Mononuclear cell (primary cell): ENCODE measurements around the gene TUSC2. TPM values are rescaled to one million over a fixed set of nuclear protein-coding genes. Genes with fewer than 3 reads are reported as not detected.
"Not testable (repeated sequence)": the region's sequence is repeated elsewhere in the genome, so short reads cannot be mapped to it uniquely, and the experiment has no call there.

Source experiments
- H3K27me3 ChIP-seq: 2 replicates; pipeline ENCODE4 v1.6.0; 2011; ENCODE audit warnings: low read length, control low read depth; ENCODE audit not compliant: insufficient read depth
- H3K4me1 ChIP-seq: 2 replicates; pipeline ENCODE4 v1.5.1; 2011; ENCODE audit warnings: mild to moderate bottlenecking, low read length, control low read depth; ENCODE audit not compliant: insufficient read depth
- H3K4me3 ChIP-seq: 2 replicates; pipeline ENCODE4 v1.5.1; 2011; ENCODE audit warnings: mild to moderate bottlenecking, low read length, moderate library complexity
- H3K9me3 ChIP-seq: 2 replicates; pipeline ENCODE4 v1.5.1; 2011; ENCODE audit warnings: low read depth, mild to moderate bottlenecking, control low read depth, low read length
- total RNA-seq: library from RNA; depleted of rRNA; stranded (reverse); fragments of >200 nt; gene quantifications from one replicate; pipeline ENCODE4 v1.2.3, GENCODE V29; 2012

The TUSC2 gene
- total RNA-seq, 1 donor = 15.3 TPM

- H3K9me3 ChIP-seq = no peaks in the 10 kb centered on the region
- no peaks in the 10 kb centered on the region for H3K27me3 ChIP-seq
- H3K4me3 ChIP-seq = no peak overlapping the region
- peaks cover 19% of the 10 kb centered on the region for H3K4me1 ChIP-seq
Measured at GRCh38 chr3:50290161-50290641, 37.8 kb downstream of the TUSC2 start.

GRCh38 chr3:50289130-50289529, 38.9 kb downstream of the TUSC2 start:
- H3K4me3 ChIP-seq = no peak overlapping the region
- H3K9me3 ChIP-seq = no peaks in the 10 kb centered on the region
- no peaks in the 10 kb centered on the region for H3K27me3 ChIP-seq
- H3K4me1 ChIP-seq = peaks cover 19% of the 10 kb centered on the region

GRCh38 chr3:50288387-50289007, 39.5 kb downstream of the TUSC2 start:
- H3K9me3 ChIP-seq = no peaks in the 10 kb centered on the region
- peaks cover 19% of the 10 kb centered on the region for H3K4me1 ChIP-seq
- H3K27me3 ChIP-seq = no peaks in the 10 kb centered on the region
- H3K4me3 ChIP-seq = no peak overlapping the region

DNA sequence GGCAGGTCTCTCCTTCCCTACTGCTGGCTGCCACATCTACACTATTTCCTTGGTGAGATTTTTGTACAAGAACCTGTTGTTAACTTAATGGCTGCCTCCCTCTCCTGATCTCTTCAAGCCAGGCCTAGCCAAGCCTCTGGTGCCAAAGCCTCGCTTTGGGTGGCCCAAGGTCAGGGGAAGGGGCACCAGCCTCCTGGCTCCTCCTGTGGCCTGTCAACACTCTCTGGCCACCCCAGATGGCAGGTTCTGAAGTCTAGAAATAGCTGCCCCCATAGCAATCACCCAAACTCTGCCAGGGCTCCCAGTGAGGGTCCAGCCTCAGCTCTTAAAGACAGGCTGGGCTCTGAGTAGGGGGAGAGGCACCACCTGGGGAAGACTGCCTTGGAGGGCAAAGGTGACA, 40.8 kb downstream of the TUSC2 start:
- no peaks in the 10 kb centered on the region for H3K27me3 ChIP-seq
- H3K9me3 ChIP-seq = no peaks in the 10 kb centered on the region
- no peak overlapping the region for H3K4me3 ChIP-seq
- H3K4me1 ChIP-seq = peaks cover 12% of the 10 kb centered on the region

DNA sequence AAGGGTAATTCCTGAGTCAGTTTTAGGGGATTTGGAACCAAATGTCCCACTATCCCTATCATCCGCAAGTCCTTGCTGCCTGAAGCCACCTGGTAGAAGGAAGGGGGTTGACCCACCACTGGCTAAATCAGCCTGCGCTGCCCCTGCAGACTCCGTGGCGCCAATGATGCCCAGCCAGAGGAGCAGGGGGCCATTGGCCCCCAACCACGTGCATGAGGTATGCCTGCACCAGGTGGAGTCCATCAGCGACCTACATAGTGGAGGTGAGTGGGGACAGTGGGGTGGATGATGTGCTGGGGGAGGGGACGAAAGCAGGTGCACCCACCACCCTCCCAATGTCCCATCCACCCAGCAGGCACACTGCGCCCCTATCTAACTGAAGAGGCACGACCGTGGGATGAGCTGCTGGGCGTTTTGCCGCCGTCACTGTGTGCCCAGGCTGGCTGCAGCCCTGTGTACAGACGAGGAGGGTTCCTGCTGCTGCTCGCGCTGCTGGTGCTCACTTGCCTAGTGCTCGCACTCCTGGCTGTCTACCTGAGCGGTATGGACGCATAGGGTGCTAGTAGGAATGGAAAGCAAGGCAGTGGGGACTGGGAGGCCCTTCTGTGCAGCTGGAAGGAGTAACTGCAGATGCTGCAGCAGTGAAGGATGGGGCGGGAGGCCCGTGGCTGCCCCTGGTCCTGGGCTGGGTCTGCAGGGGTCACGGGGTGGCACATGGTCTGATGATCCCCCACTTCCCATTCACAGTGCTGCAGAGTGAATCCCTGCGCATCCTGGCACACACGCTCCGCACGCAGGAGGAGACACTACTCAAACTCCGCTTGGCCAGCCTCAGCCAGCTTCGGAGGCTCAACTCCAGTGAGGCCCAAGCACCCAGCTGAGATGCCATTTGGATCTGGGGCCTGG, 41.4 kb downstream of the TUSC2 start:
- no peak overlapping the region for H3K4me3 ChIP-seq
- peaks cover 9% of the 10 kb centered on the region for H3K4me1 ChIP-seq
- H3K27me3 ChIP-seq = no peaks in the 10 kb centered on the region
- H3K9me3 ChIP-seq = no peaks in the 10 kb centered on the region

DNA sequence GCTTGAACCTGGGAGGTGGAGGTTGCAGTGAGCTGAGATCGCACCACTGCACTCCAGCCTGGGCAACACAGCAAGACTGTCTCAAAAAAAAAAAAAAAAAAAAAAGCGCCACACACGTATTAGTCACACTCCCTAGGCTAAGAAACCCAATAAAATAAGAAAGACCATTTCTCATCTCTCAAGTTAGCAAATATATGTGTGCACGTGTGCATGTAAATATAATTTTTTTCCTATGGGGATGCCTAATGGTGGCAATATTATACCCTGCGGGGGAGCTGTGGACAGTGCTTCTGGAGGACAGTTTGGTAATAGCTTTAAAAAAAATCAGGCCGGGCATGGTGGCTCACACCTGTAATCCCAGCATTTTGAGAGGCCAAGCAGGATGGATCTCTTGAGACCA, 43.9 kb downstream of the TUSC2 start:
- H3K4me1 ChIP-seq, H3K4me3 ChIP-seq, H3K9me3 ChIP-seq, H3K27me3 ChIP-seq: not testable (repeated sequence)

DNA sequence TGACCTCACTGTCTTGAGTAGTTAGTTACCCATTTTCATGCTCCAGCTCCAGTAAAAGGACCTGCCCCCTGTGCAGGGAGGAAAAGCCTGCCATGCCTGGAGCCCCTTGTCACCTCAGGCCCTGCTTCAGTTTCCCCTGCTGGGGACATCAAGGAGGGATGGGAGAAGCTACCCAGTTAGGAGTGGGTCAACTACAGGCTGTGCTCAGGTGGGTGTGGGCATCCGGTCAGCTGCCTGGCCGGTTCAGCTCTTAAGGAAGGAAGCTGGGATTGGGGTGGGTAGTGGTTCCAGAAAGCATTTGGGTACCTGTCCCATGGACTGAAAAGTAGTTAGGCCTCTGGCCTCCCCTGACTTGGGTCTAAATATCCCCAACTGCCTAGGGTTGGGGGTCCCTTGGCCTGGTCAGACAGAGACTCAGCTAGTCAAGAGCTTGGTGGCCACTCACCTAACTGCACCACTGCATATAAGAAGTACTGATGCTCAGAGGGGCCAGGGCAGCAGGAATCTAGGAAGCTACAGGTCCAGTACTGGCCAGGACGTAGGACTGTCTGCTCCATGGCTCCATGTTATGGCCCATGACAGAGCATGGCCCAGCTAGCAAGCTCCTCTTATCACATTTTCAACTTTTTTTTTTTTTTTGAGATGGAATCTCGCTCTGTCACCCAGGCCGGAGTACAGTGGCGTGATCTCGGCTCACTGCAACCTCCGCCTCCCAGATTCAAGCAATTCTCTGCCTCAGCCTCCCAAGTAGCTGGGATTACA, 48.6 kb downstream of the TUSC2 start:
- Histone ChIP-seq H3K4me1 (peaks cover 18% of the 10 kb centered on the region), H3K4me3 (no peak overlapping the region), H3K9me3 (no peaks in the 10 kb centered on the region), H3K27me3 (peaks cover 27% of the 10 kb centered on the region)

- Histone ChIP-seq H3K9me3 (no peaks in the 10 kb centered on the region), H3K27me3 (peaks cover 33% of the 10 kb centered on the region), H3K4me3 (no peak within 1 kb of the TSS), H3K4me1 (peaks cover 23% of the 10 kb centered on the region)
Measured at GRCh38 chr3:50278880-50279224, 49.2 kb downstream of the TUSC2 start, which contains the start of gene LSMEM2. Gene LSMEM2 (plus strand): TSS chr3:50279087. CDS start chr3:50279114, 27 bp downstream.

- Histone ChIP-seq H3K9me3 (no peaks in the 10 kb centered on the region), H3K4me1 (peaks cover 29% of the 10 kb centered on the region), H3K27me3 (peaks cover 35% of the 10 kb centered on the region), H3K4me3 (no peak overlapping the region)
Measured at GRCh38 chr3:50278123-50278879, 49.7 kb downstream of the TUSC2 start.

DNA sequence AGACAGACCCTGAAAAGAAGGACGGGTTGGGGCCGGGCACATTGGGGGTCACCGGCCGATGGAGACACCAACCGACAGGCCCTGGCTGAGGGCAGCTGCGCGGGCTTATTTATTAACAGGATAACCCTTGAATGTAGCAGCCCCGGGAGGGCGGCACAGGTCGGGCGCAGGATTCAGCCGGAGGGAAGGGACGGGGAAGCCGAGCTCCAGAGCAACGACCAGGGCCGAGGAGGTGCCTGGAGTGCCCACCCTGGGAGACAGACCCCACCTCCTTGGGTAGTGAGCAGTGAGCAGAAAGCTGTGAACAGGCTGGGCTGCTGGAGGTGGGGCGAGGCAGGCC, 51.3 kb downstream of the TUSC2 start:
- H3K9me3 ChIP-seq = no peaks in the 10 kb centered on the region
- peaks cover 37% of the 10 kb centered on the region for H3K27me3 ChIP-seq
- H3K4me3 ChIP-seq = no peak overlapping the region
- peaks cover 36% of the 10 kb centered on the region for H3K4me1 ChIP-seq

DNA sequence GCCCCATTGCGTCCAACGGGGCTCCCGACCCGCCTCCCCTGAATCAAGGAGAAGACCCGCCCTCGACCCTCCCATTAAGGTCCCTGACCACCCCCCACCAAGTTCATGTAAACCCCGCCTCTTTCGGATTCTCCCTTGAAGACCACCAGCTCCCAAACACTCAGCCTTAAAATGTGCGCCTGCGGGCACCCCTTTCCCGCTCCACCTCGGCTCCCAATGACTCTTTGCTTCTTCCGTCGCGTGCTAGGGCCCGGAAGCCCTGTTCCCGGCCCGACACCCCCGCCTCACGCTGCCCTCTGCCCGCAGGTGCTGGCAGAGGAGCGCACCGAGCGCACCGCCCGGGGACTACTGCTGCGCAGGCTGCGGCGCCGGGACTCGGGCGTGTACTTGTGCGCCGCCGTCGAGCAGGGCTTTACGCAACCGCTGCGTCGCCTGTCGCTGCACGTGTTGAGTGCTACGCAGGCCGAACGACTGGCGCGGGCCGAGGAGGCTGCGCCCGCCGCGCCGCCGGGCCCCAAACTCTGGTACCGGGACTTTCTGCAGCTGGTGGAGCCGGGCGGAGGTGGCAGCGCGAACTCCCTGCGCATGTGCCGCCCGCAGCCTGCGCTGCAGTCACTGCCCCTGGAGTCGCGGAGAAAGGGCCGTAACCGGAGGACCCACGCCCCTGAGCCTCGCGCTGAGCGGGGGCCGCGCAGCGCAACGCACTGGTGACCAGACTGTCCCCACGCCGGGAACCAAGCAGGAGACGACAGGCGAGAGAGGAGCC, 51.8 kb downstream of the TUSC2 start:
- no peaks in the 10 kb centered on the region for H3K9me3 ChIP-seq
- H3K4me1 ChIP-seq = peaks cover 36% of the 10 kb centered on the region
- H3K27me3 ChIP-seq = peaks cover 37% of the 10 kb centered on the region
- H3K4me3 ChIP-seq = no peak overlapping the region

DNA sequence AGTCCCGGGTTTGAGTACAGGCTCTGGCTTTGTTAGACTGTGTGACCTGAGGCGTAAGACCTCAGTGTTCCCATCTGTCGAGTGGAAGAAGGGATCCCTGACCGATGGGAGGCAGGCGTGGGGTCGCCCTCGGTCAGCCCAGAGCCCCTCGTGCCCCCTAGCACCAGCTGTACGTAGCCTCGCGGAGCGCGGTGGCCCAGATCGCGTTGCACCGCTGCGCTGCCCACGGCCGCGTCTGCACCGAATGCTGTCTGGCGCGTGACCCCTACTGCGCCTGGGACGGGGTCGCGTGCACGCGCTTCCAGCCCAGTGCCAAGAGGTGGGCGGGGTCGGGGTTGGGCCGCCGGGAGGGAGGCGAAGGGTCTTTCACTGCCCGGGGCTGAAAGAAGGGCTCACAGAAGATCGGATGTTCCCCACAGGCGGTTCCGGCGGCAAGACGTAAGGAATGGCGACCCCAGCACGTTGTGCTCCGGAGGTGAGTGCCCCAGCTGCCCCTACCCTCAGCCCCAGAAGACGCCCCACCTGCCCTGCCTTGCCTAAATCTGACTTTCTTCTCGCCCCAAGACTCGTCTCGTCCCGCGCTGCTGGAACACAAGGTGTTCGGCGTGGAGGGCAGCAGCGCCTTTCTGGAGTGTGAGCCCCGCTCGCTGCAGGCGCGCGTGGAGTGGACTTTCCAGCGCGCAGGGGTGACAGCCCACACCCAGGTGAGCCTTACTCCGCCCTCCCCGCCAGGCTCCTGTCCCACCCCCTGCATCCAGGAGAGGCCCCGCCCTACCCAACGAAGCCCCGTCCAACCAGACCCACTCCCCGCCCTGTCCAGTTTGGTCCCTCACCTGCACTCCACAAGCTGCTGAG, 52.7 kb downstream of the TUSC2 start:
- peaks cover 36% of the 10 kb centered on the region for H3K4me1 ChIP-seq
- peaks cover 37% of the 10 kb centered on the region for H3K27me3 ChIP-seq
- H3K4me3 ChIP-seq = no peak overlapping the region
- no peaks in the 10 kb centered on the region for H3K9me3 ChIP-seq
